RPMI8226 (cell line): ENCODE measurements around the gene MTMR3.

ENCODE experiments used
- DNase-seq: peaks from one replicate; pipeline ENCODE4 v3.0.0-alpha.2; 2015

Gene MTMR3

DNA sequence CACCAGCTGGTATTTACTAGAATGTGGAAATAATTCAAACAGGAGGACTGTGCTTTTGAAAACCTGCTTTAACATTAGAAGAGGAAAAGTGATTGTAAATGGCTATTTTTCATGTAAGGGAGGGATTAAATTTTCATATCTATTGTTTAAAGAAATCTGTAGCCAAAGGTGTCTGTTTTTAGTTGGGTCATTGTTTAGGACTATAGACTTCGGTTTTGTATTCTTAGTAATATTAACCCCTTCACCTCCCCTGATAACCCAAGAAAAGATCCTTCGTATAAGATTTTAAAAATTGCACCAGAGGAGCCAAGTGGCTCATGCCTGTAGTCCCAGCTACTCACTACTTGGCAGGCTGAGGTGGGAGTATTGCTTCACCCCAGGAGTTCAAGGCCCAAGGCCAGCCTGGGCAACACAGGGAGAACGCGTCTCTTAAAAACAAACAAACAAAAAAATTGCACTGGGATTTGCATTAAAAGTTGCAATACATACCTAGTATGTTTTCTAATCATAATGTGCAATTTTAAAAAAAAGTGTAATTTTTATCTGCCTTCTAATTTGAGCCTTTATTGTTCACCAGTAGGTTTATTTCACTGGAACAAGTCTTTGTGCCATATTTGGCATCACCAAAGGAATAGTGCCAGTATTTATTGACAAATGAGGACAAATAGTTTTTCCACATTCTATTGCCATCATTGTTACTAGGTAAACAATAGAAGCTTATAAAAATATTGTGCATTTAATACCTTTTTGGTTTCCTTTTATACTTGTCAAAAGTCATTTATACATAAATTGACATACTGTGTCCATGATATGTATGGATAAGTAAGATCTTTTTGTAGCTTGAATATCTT is 34.3 kb downstream of the MTMR3 start:
- DNase-seq, result no peak

DNA sequence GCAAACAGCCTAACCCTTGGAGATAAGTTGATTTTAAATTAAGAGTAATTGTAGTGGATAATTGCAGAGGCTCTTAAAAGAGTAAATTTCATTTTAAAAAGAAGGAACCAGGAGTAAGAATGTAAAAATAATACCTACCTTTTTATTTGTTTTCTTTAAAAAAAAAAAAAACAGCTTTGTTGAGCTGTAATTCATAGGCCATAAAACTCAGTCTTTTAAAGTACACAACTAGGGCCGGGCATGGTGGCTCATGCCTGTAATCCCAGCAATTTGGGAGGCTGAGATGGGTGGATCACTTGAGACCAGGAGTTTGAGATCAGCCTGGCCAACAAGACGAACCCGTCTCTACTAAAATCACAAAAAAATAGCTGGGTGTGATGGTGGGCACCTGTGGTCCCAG is 42.4 kb downstream of the MTMR3 start:
- DNase-seq, result no peak

DNA sequence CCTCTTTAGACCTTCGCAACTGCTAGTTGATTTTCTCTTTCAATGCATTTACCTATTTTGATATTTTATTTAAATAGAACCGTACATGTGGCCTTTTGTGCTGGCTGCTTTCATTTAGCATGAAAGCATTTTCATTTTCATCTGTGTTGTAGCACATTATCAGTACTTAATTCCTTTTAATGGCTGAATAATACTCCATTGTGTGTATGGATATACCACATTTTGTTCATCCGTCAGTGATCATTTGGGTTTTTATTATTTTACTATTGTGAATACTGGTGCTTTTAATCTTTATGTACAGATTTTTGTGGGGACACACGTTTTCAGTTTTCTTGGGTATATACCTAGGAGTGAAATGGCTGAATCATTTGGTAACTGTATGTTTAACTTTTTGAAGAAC is 43.1 kb downstream of the MTMR3 start:
- DNase-seq, result no peak

DNA sequence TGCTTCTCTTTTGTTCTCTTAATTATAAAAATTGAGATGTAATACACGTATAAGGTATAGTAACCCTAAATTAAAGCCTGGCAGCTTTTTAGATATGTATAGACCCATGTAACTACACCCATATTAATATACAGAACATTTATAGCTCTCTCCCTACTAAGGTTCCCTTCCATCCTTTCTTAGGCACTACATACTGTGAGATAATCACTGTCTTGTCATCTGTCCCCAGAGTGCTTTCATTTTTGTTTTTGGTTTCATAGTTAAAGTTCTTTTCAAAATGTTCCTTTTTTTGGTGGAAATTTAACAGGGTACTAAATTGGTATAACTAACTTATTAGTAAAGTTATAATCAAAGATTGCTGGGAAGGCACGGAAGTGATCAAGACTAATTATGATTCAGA is 49.2 kb downstream of the MTMR3 start:
- no peak for DNase-seq

DNA sequence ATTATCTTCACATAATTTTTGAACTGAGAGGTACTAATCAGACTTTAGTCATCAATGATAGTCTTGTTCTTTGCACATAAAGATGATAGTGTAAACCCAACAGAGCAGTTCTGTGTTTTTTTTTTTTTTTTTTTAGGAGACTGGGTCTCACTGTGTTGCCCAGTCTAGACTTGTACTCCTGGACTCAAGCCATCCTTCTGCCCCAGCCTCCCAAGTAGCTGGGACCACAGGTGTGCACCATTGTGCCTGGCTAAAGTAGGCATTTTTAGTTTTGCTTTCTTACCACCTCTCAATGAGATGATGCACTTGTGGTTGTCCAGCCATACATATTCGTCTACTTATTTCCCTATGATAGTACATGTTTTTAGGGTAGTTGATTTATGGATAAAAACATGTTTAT is 50.6 kb downstream of the MTMR3 start:
- DNase-seq, result no peak

DNA sequence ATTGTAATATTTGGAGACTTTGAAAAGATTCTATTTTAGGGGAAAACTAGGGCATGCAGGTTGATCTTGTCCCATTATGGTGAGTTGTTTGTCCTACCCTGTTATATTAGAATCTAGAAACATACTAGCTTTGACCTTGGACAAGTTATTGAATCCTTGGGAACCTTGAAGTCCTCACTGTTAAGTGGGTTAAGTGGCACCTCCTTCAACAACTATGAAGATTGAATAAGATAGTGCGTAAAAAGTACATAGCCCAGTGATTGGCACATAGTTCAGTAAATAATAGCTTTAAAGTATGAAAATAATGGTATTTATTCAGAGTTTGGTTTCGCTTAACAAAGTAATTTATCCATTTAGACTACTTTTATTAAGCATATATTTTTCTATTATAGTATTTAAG is 51.6 kb downstream of the MTMR3 start:
- DNase-seq, result no peak

DNA sequence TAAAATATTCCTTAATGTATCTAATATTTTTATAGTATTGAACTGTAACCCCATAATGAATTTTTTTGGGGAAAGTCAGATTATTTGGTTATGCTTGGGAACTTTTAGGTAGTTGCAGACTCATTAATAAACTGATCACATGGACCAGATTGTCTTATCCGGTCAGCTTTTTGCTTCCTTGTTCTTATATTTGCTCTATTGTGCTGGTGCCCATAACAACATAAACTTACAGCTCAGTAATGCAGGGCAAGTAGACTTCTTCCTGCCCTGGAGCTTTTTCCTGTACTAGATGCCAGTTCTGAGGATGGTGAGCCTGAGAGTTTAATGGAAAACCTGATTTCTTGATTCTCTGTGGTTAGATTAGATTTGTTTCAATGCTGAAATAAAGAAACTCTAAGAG is 53.2 kb downstream of the MTMR3 start:
- DNase-seq, result no peak

DNA sequence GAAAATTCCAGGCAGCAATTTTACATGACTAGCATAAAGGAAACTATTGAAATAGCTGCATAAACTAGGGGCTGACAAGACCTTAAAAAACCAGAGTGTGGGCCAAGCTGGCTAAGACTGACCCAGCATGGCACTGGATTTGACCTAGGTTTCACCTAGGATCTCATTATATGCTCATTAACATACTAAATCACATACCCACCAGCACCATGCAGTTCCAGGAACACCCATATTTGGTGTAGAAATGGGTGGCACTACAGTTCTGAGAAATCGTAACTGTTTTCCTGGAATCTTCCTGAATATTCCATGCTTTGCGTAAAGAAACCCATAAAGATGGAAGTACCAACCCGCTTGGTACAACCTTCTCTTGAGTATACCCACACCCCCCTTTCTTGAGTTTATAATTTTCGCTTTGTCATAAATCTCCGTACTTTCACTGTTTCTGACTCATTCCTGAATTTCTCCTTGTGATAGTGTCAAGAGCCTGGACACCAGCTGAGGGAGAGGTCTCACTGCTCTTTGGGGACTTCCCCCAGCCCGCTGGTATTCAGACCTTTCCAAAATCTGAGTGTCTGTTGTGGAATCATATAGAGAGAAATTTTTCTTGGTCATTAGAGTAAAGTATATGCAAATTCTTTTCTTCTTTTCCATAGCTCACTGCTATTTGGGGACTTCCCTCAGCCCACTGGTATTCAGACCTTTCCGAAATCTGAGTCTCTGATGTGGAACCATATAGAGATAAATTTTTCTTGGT is 55.1 kb downstream of the MTMR3 start:
- DNase-seq, result no peak

DNA sequence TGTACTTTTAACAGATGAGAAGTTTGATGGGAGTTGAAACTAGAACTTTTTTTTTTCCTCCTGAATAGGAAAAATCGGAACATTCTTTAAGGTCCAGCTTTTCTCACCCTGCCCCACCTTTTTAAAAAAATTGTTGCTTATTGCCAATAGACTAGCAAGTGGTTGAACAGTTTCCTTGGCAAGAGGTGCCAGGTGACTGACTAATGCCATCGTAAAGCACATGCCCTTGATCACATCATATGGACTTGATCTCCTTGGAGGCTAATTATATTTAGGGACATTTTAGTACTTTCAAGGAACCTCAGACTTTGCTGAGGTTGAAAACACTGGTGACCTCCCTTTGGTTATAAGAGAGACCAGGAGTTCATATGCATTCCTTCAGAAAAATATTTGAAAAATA is 57.6 kb downstream of the MTMR3 start:
- DNase-seq, result no peak

GRCh38 chr22:29944339-29944738 is 61.4 kb downstream of the MTMR3 start:
- no peak for DNase-seq

GRCh38 chr22:29945435-29945834 is 62.5 kb downstream of the MTMR3 start:
- no peak for DNase-seq

GRCh38 chr22:29946220-29946619 is 63.2 kb downstream of the MTMR3 start:
- no peak for DNase-seq

DNA sequence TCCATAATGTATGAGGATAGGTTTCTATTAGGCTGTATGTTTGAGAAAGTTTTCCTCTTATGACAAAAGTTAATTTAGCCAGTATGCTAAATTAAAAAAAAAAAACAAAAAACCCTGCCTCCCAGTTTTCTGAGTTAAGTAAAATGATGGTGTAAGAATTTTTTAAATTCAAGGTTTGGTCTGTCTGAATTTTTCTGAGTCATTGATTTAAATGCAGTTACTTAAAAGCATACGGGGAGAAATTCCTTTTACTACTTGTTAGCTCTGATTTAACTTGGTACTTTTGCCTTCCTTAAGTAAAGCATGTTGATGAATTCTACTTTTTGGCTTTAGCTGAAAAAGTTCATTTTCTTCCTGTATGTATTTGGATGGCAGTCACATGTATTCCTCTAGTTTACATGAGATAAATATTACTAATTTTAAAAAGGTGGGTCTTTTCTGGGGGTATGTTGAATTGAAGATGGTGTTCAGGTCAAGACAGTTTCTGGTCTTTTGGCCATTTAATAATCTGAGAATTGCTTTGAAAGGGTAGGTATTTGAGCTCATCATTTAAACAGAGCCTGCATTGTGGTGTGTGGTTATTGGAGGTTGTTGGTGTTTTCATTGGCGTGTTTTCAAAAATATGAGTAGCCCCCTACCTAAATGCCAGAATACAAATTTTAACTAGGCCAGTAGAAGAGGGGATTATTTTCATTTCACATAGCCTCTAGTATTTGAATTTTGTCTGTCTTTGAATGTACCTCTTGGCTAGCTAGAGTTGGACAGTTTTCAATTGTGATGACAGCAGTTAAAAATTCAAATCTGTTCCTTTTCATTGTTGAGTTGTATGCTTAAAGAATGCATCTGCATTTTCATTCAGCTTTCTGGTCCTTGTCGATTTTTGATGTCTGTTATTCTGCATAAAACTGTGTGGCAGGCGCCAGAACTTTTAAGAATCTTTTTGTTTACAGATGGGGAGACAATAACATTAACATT is 64.7 kb downstream of the MTMR3 start:
- DNase-seq, result no peak

- no peak for DNase-seq
These were observed 65.4 kb downstream of the MTMR3 start for GRCh38 chr22:29948385-29948769.

GRCh38 chr22:29949872-29950271 is 66.9 kb downstream of the MTMR3 start:
- no peak for DNase-seq

DNA sequence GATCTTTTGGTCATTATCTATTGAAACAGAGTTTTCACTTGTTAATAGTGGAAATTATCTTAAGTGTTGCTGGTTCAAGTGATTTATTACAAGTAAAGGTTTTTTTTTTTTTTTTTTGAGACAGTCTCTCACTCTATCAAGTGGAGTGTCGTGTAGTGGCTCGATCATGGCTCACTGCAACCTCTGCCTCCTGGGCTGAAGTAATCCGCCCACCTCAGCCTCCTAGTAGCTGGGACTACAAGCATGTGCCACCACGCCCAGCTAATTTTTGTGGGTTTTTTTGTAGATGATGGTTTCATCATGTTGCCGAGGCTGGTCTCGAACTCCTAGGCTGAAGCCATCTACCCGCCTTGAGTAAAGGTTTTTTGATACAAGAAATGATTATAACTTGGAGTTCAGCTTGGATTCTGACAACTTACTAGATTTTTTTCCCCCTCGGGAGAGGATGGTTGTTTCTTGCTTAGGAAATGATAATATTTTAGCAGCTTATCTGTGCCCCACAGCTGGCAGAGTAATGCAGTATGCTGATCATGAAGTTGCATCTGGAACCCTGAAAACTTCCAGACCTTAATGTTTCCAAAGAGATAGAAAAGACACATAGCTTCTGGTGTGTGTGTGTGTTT is 68.9 kb downstream of the MTMR3 start:
- DNase-seq, result no peak

GRCh38 chr22:29954203-29954855 is 71.4 kb downstream of the MTMR3 start:
- DNase-seq, result no peak

DNA sequence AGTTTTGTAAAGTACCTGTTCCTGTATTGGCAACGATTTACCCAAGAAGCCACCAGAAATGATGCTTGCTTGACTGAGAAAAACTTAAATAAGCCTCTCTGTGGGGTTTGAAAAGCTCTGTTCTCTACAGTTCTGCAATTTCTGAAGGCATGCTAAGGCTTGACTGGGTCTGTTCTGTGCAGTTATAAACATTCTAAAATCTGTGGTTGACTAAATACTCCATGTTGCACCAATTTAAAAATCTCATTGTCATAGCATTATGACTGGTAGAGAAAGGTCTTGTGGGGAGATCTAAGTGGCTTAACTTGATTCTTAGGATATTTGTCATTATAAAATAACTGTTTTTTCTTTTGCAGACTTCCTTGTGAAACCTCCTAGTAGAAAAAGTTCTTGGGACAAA is 73.7 kb downstream of the MTMR3 start:
- DNase-seq, result no peak

DNA sequence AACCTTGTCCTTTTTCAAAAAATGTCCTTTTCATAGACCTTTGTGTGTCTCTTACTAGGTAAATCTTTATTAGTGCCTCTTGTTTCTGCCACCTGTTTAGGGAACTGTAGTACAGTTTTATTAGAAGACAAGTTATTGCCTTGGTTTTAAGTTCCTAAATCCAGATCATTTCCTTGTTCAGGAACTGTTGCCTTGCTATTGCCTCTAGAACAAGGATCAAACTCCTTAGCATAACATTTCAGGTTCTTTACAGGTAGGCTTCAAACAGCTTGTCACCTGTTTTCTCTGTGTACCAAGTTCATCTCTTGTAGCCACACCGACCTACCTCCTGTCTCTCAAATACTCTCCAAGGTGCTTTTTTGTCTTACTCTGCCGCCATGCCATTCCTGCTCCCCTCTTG is 75.2 kb downstream of the MTMR3 start:
- DNase-seq, result no peak

GRCh38 chr22:29964776-29965175 is 81.8 kb downstream of the MTMR3 start:
- DNase-seq, result no peak

- no peak for DNase-seq
These were observed 84.5 kb downstream of the MTMR3 start for GRCh38 chr22:29967461-29967860.

GRCh38 chr22:29971607-29972006 is 88.6 kb downstream of the MTMR3 start:
- DNase-seq, result no peak
